Neuronal stem cell (in vitro differentiated cells): ENCODE results near the gene DAGLB.

Experiments
- DNase-seq: peaks from one replicate; pipeline ENCODE4 v3.0.0-alpha.2; 2013; ENCODE audit warnings: low spot score
- H2AFZ ChIP-seq: one replicate; pipeline ENCODE4 v1.6.1; 2013; ENCODE audit warnings: mild to moderate bottlenecking, low read length, inconsistent platforms
- H2AK5ac ChIP-seq: 2 replicates; pipeline ENCODE4 v1.6.1; 2013; ENCODE audit warnings: low read depth, mild to moderate bottlenecking, inconsistent platforms, low read length, moderate library complexity, mixed read lengths
- H2BK120ac ChIP-seq: 2 replicates; pipeline ENCODE4 v1.6.1; 2013; ENCODE audit warnings: low read depth, mild to moderate bottlenecking, inconsistent platforms, low read length, moderate library complexity, mixed read lengths
- H2BK12ac ChIP-seq: one replicate; pipeline ENCODE4 v1.6.1; 2013; ENCODE audit warnings: low read length, inconsistent platforms
- H2BK15ac ChIP-seq: 2 replicates; pipeline ENCODE4 v1.6.1; 2013; ENCODE audit warnings: mild to moderate bottlenecking, low read length, inconsistent platforms, mixed read lengths
- H2BK5ac ChIP-seq: one replicate; pipeline ENCODE4 v1.6.1; 2013; ENCODE audit warnings: inconsistent platforms, mild to moderate bottlenecking, low read length, moderate library complexity
- H3K14ac ChIP-seq: one replicate; pipeline ENCODE4 v1.6.1; 2013; ENCODE audit warnings: low read length, inconsistent platforms
- H3K18ac ChIP-seq: 2 replicates; pipeline ENCODE4 v1.6.1; 2013; ENCODE audit warnings: low read length, inconsistent platforms
- H3K23ac ChIP-seq: 2 replicates; pipeline ENCODE4 v1.6.1; 2013; ENCODE audit warnings: low read depth, mild to moderate bottlenecking, mixed read lengths, low read length, inconsistent platforms; ENCODE audit not compliant: poor library complexity
- H3K27ac ChIP-seq: replicated peaks from 3 replicates; pipeline ENCODE4 v1.5.1; 2013; ENCODE audit warnings: low read length, inconsistent platforms
- H3K27me3 ChIP-seq, 3 experiments: 2 replicates each; pipeline ENCODE4 v1.6.1; 2013; ENCODE audit warnings: low read length in 3 of 3, mild to moderate bottlenecking in 2 of 3, inconsistent platforms in 1 of 3, low read depth in 1 of 3, mixed read lengths in 1 of 3, moderate library complexity in 1 of 3; ENCODE audit not compliant: control insufficient read depth in 3 of 3, insufficient read depth in 3 of 3
- H3K36me3 ChIP-seq, 2 donors: replicated peaks in 1 of 2; 2 replicates each; pipeline ENCODE4 v1.6.1; 2013; ENCODE audit warnings: low read length in 2 of 2; ENCODE audit not compliant: control insufficient read depth in 2 of 2, insufficient read depth in 2 of 2
- H3K4ac ChIP-seq: 2 replicates; pipeline ENCODE4 v1.6.1; 2013; ENCODE audit warnings: inconsistent platforms, mild to moderate bottlenecking, low read length, moderate library complexity
- H3K4me1 ChIP-seq, 2 donors: 1 replicate in 1 of 2; 2 replicates in 1 of 2; pipeline ENCODE4 v1.6.1; 2013; ENCODE audit warnings: low read length in 2 of 2, low read depth in 1 of 2; ENCODE audit not compliant: control insufficient read depth in 2 of 2, insufficient read depth in 1 of 2
- H3K4me2 ChIP-seq: one replicate; pipeline ENCODE4 v1.6.1; 2013; ENCODE audit warnings: mild to moderate bottlenecking, low read length, inconsistent platforms; ENCODE audit not compliant: insufficient read depth, poor library complexity, severe bottlenecking
- H3K4me3 ChIP-seq, 2 donors: 2 replicates each; pipeline ENCODE4 v1.5.1; 2013; ENCODE audit warnings: low read length in 2 of 2, mild to moderate bottlenecking in 2 of 2, inconsistent platforms in 1 of 2, moderate library complexity in 1 of 2
- H3K79me1 ChIP-seq: one replicate; pipeline ENCODE4 v1.6.1; 2013; ENCODE audit warnings: low read depth, mild to moderate bottlenecking, inconsistent platforms, low read length, moderate library complexity
- H3K9ac ChIP-seq: one replicate; pipeline ENCODE4 v1.6.1; 2013; ENCODE audit warnings: mild to moderate bottlenecking, low read depth, low read length, inconsistent platforms; ENCODE audit not compliant: poor library complexity
- H3K9me3 ChIP-seq, 2 donors: replicated peaks in 1 of 2; 2 replicates each; pipeline versions ENCODE3 to v1.6.1; 2013; ENCODE audit warnings: low read length in 2 of 2, mild to moderate bottlenecking in 2 of 2, inconsistent platforms in 1 of 2, low read depth in 1 of 2, mixed read lengths in 1 of 2, moderate library complexity in 1 of 2; ENCODE audit not compliant: control insufficient read depth in 2 of 2, insufficient read depth in 1 of 2
- H4K8ac ChIP-seq: one replicate; pipeline ENCODE4 v1.6.1; 2013; ENCODE audit warnings: low read depth, mild to moderate bottlenecking, inconsistent platforms, low read length, moderate library complexity
- H4K91ac ChIP-seq: one replicate; pipeline ENCODE4 v1.6.1; 2013; ENCODE audit warnings: low read length, low read depth, mild to moderate bottlenecking, inconsistent platforms; ENCODE audit not compliant: poor library complexity
- WGBS, 2 donors: extraction: QIAGEN DNeasy Blood & Tissue Kit; methylation state at CpG; one replicate each; pipeline ENCODE4 v1.1.7; 2013; ENCODE audit warnings: missing lambda C conversion rate in 2 of 2, mixed read lengths in 1 of 2; ENCODE audit not compliant: insufficient read length in 2 of 2, insufficient replicate concordance in 1 of 2; ENCODE audit errors: extremely low coverage in 2 of 2; 5-methylcytosine and 5-hydroxymethylcytosine counted together

DAGLB gene

DNA sequence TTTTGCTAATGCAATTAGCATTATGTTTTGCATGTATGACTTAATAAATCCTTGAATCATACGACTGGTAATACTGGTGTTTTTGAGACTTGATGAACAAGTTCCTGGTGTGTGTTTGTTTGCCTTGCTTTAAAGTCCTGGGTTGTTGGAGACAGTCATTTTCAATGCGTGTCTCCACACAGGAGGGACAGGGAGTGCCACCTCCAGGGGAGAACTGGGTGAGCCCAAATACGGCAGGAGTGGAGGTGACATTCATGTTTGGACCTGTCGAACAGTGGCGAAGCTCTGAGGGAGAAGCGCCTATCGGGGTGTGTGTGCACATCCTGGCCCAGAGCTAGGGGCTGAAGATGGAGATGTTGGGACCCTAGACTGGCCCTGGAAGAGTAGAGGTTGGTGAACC is 43.8 kb downstream of the DAGLB start:
- H3K36me3 ChIP-seq: peaks cover 37 to 92% of the 10 kb centered on the region in 2 donors
- no CpG with 5 or more reads among the region's 7 CpGs for WGBS, 2 donors

DNA sequence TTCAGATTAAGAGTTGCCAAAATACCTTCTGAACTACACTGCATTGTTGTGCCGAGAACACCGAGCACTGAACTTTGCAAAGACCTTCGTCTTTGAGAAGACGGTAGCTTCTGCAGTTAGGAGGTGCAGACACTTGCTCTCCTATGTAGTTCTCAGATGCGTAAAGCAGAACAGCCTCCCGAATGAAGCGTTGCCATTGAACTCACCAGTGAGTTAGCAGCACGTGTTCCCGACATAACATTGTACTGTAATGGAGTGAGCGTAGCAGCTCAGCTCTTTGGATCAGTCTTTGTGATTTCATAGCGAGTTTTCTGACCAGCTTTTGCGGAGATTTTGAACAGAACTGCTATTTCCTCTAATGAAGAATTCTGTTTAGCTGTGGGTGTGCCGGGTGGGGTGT is 45.0 kb downstream of the DAGLB start:
- Histone ChIP-seq H4K91ac (no peak overlapping the region), H3K23ac (no peak overlapping the region), H3K14ac (no peak overlapping the region), H2BK12ac (no peak overlapping the region), H4K8ac (no peak overlapping the region), H2BK120ac (no peak overlapping the region), H3K4me3 (no peak overlapping the region), H3K4me1 (peaks cover 0 to 4% of the 10 kb centered on the region in 2 donors), H3K9ac (no peak overlapping the region), H3K27me3 (no peaks in the 10 kb centered on the region), H3K9me3 (no peaks in the 10 kb centered on the region), H3K36me3 (peaks cover 30 to 93% of the 10 kb centered on the region in 2 donors), H2BK15ac (no peak overlapping the region), H3K4ac (no peak overlapping the region), H2BK5ac (no peak overlapping the region), H2AK5ac (no peak overlapping the region), H2AFZ (no peak overlapping the region), H3K18ac (no peak overlapping the region), H3K79me1 (peaks cover 4% of the 10 kb centered on the region), H3K4me2 (no peak overlapping the region), H3K27ac (no peak overlapping the region)
- no CpG with 5 or more reads among the region's 13 CpGs for WGBS, 2 donors
- DNase-seq: no peak

More for the DNA sequence above, 43.8 kb downstream of the DAGLB start:
- no peak overlapping the region for H2BK120ac ChIP-seq
- H3K27me3 ChIP-seq: no peaks in the 10 kb centered on the region
- H3K14ac ChIP-seq: no peak overlapping the region
- H3K4me3 ChIP-seq: no peak overlapping the region
- H2BK12ac ChIP-seq: no peak overlapping the region
- no peak overlapping the region for H4K91ac ChIP-seq
- no peak overlapping the region for H2AK5ac ChIP-seq
- H3K23ac ChIP-seq: no peak overlapping the region
- no peak overlapping the region for H3K9ac ChIP-seq
- H2BK5ac ChIP-seq: no peak overlapping the region
- peaks cover 0 to 2% of the 10 kb centered on the region in 2 donors for H3K4me1 ChIP-seq
- H3K27ac ChIP-seq: no peak overlapping the region
- H4K8ac ChIP-seq: no peak overlapping the region
- no peak for DNase-seq
- no peak overlapping the region for H2BK15ac ChIP-seq
- H3K4ac ChIP-seq: no peak overlapping the region
- H3K79me1 ChIP-seq: peaks cover 4% of the 10 kb centered on the region
- H2AFZ ChIP-seq: no peak overlapping the region
- H3K18ac ChIP-seq: no peak overlapping the region
- H3K9me3 ChIP-seq: no peaks in the 10 kb centered on the region
- H3K4me2 ChIP-seq: no peak overlapping the region

DNA sequence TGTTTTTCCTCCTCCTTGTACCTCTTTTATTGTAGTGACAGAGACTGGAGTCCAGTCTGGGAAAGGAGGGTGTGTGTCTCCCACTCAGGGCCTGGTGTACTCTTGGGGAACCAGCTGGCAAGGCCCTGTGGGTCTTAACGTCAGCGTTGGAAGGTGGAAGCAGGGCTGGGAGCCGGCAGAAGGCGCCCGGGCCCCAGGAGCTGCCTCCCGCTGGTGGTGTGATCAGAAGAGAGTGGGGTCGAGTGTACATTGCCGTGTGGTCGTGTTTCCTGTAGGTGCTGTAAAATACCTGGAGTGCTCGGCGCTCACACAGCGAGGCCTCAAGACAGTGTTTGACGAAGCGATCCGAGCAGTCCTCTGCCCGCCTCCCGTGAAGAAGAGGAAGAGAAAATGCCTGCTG is 45.7 kb downstream of the DAGLB start:
- peaks cover 26 to 86% of the 10 kb centered on the region in 2 donors for H3K36me3 ChIP-seq
- peaks cover 5% of the 10 kb centered on the region for H3K79me1 ChIP-seq
- H2BK15ac ChIP-seq: no peak overlapping the region
- H3K18ac ChIP-seq: no peak overlapping the region
- no peak overlapping the region for H2AFZ ChIP-seq
- H2BK120ac ChIP-seq: no peak overlapping the region
- peak overlapping the region; percentile 82 for H3K23ac ChIP-seq
- no peak overlapping the region for H2BK12ac ChIP-seq
- H3K4me1 ChIP-seq: peaks cover 0 to 4% of the 10 kb centered on the region in 2 donors
- no peak overlapping the region for H3K14ac ChIP-seq
- H4K91ac ChIP-seq: no peak overlapping the region
- DNase-seq: no peak
- peak overlapping the region; percentile 58 for H2BK5ac ChIP-seq
- no peaks in the 10 kb centered on the region for H3K9me3 ChIP-seq
- no peak overlapping the region for H3K9ac ChIP-seq
- H3K4me2 ChIP-seq: no peak overlapping the region
- no peak overlapping the region for H3K27ac ChIP-seq
- H2AK5ac ChIP-seq: no peak overlapping the region
- no CpG with 5 or more reads among the region's 17 CpGs for WGBS, 2 donors
- H3K4me3 ChIP-seq: no peak overlapping the region
- no peaks in the 10 kb centered on the region for H3K27me3 ChIP-seq
- no peak overlapping the region for H4K8ac ChIP-seq
- H3K4ac ChIP-seq: no peak overlapping the region

DNA sequence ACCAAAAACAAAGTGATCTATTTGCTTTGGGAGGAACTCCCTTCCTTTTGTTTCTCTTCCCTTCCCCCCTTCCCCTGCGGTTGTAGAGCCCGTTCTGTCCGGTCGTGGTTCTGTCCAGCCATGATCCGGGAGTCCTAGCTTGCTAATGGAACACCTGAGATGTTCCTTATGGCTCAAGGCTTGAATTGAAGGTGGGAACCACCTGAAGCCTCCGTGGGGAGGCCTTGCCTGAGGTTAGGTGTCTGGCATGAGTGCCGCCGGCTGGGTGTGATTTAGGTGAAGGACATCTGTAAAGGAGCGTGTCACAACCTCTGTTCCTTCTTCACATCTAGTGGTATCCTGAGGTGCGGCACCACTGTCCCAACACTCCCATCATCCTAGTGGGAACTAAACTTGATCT is 46.2 kb downstream of the DAGLB start:
- no peak for DNase-seq
- Histone ChIP-seq H3K4me3 (no peak overlapping the region), H3K14ac (no peak overlapping the region), H2BK5ac (peak overlapping the region; percentile 58), H3K27me3 (no peaks in the 10 kb centered on the region), H4K91ac (no peak overlapping the region), H2AFZ (no peak overlapping the region), H3K9ac (no peak overlapping the region), H2BK15ac (no peak overlapping the region), H3K27ac (no peak overlapping the region), H3K4ac (no peak overlapping the region), H2AK5ac (no peak overlapping the region), H3K18ac (no peak overlapping the region), H3K9me3 (no peaks in the 10 kb centered on the region), H3K4me2 (no peak overlapping the region), H3K79me1 (peaks cover 5% of the 10 kb centered on the region), H3K4me1 (peaks cover 0 to 4% of the 10 kb centered on the region in 2 donors), H2BK120ac (no peak overlapping the region), H3K36me3 (peaks cover 25 to 81% of the 10 kb centered on the region in 2 donors), H4K8ac (no peak overlapping the region), H3K23ac (no peak overlapping the region), H2BK12ac (no peak overlapping the region)
- WGBS, 2 donors: no CpG with 5 or more reads among the region's 10 CpGs
